Peyer's patch (tissue), 4 donors: ENCODE measurements around the gene PBOV1. TPM values are rescaled to one million over a fixed set of nuclear protein-coding genes. Genes with fewer than 3 reads are reported as not detected.

Source experiments
- DNase-seq, 3 donors: peaks; one replicate each; pipeline ENCODE4 v3.0.0-alpha.2; 2017 to 2019
- H3K27ac ChIP-seq, 4 donors: fragments of 200-600 bp; sonication (generic); one replicate each; pipeline ENCODE4 v1.5.1; 2016 to 2019
- H3K27me3 ChIP-seq, 2 donors: fragments of 200-600 bp; sonication (generic); one replicate each; pipeline ENCODE4 v1.5.1; 2019
- H3K36me3 ChIP-seq, 3 donors: fragments of 200-600 bp; sonication (generic); one replicate each; pipeline ENCODE4 v1.5.1; 2016 to 2019
- H3K4me1 ChIP-seq, 4 donors: fragments of 200-600 bp; sonication (generic); one replicate each; pipeline ENCODE4 v1.5.1; 2016 to 2019
- H3K4me3 ChIP-seq, 4 donors: fragments of 200-600 bp; sonication (generic); 1 replicate in 3 of 4; 2 replicates in 1 of 4; pipeline ENCODE4 v1.5.1; 2016 to 2019; ENCODE audit warnings: mild to moderate bottlenecking in 1 of 4
- H3K9me3 ChIP-seq, 4 donors: fragments of 200-600 bp; sonication (generic); one replicate each; pipeline ENCODE4 v1.5.1; 2016 to 2019; ENCODE audit warnings: mild to moderate bottlenecking in 1 of 4
- POLR2A ChIP-seq, 2 donors: fragments of 450-650 bp; IDR thresholded peaks; one replicate each; pipeline ENCODE4 v1.5.1; 2017; ENCODE audit warnings: antibody characterized with exemption in 2 of 2, mild to moderate bottlenecking in 2 of 2, moderate library complexity in 2 of 2
- total RNA-seq, 4 donors: library from RNA; depleted of rRNA; stranded (reverse); fragments of >200 nt; gene quantifications; one replicate each; pipeline ENCODE4 v1.1.0, GENCODE V29; 2016
- TF ChIP-seq, protein P1 (sequence below), 6 experiments: fragments of 450-650 bp in 4 of 6; fragments of 200-600 bp in 2 of 6; sonication (generic) in 1 of 6; IDR thresholded peaks; one replicate each; pipeline ENCODE4 v1.5.1; 2017 to 2019; ENCODE audit warnings: antibody characterized with exemption in 6 of 6, mild to moderate bottlenecking in 3 of 6, moderate library complexity in 1 of 6

Gene PBOV1
- total RNA-seq, 4 donors from 2014 or later, result not detected

DNA sequence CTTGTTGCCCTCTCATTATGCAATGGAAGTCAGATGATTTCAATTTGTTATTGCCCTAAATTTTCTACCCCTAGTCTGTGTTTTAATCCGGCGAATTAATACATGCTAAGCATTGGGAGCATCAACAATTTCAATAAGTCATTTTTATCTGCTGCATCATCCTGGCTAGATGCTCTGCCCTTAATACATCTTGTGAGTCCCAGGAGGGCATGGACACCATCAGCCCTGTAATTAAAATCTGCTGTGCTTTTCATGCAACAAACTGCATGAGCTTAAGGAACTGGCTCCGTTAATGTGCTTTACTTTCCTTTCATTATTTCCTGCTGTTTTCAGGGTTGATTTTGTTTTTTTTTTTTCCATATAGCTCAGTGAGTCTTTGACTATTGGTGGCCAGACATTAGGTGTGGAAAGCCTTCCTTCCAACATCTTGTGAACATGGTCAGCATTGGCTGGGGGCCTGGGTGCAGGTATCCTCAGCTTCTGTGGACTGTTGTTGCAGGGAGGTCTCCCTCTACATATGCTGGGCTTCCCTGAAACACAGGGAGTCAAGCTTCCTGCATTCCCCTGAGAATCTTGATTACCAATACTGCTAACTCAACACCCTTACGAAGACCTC, 8.5 kb upstream of the PBOV1 start:
- H3K9me3 ChIP-seq, result no peaks in the 10 kb centered on the region
- TF ChIP-seq, protein P1, sequence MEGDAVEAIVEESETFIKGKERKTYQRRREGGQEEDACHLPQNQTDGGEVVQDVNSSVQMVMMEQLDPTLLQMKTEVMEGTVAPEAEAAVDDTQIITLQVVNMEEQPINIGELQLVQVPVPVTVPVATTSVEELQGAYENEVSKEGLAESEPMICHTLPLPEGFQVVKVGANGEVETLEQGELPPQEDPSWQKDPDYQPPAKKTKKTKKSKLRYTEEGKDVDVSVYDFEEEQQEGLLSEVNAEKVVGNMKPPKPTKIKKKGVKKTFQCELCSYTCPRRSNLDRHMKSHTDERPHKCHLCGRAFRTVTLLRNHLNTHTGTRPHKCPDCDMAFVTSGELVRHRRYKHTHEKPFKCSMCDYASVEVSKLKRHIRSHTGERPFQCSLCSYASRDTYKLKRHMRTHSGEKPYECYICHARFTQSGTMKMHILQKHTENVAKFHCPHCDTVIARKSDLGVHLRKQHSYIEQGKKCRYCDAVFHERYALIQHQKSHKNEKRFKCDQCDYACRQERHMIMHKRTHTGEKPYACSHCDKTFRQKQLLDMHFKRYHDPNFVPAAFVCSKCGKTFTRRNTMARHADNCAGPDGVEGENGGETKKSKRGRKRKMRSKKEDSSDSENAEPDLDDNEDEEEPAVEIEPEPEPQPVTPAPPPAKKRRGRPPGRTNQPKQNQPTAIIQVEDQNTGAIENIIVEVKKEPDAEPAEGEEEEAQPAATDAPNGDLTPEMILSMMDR (IDR thresholded peaks at IDR 0.05), result no peak
- DNase-seq, result no peak
- no peaks in the 10 kb centered on the region for H3K27me3 ChIP-seq
- H3K4me1 ChIP-seq, result no peaks in the 10 kb centered on the region
- H3K27ac ChIP-seq, result peak overlapping the region in 2 of 4 donors; percentile 55 to 56
- H3K36me3 ChIP-seq, result no peaks in the 10 kb centered on the region
- peak overlapping the region in 2 of 4 donors; percentile 11 to 19 for H3K4me3 ChIP-seq

GRCh38 chr6:138225953-138226352, 7.7 kb upstream of the PBOV1 start:
- H3K4me3 ChIP-seq, result no peak overlapping the region
- no peaks in the 10 kb centered on the region for H3K4me1 ChIP-seq
- TF ChIP-seq, protein P1 (IDR thresholded peaks at IDR 0.05), result no peak
- TF ChIP-seq POLR2A (IDR thresholded peaks at IDR 0.05), result no peak
- H3K27me3 ChIP-seq, result no peaks in the 10 kb centered on the region
- H3K36me3 ChIP-seq, result no peaks in the 10 kb centered on the region
- no peak overlapping the region for H3K27ac ChIP-seq
- no peak for DNase-seq
- no peaks in the 10 kb centered on the region for H3K9me3 ChIP-seq

GRCh38 chr6:138222901-138223546, 4.7 kb upstream of the PBOV1 start:
- H3K27me3 ChIP-seq, result no peaks in the 10 kb centered on the region
- H3K9me3 ChIP-seq, result no peaks in the 10 kb centered on the region
- H3K4me1 ChIP-seq, result no peaks in the 10 kb centered on the region
- no peak overlapping the region for H3K27ac ChIP-seq
- no peak for TF ChIP-seq POLR2A (IDR thresholded peaks at IDR 0.05)
- TF ChIP-seq, protein P1 (IDR thresholded peaks at IDR 0.05), result no peak
- DNase-seq, result no peak
- no peak overlapping the region for H3K4me3 ChIP-seq
- no peaks in the 10 kb centered on the region for H3K36me3 ChIP-seq

DNA sequence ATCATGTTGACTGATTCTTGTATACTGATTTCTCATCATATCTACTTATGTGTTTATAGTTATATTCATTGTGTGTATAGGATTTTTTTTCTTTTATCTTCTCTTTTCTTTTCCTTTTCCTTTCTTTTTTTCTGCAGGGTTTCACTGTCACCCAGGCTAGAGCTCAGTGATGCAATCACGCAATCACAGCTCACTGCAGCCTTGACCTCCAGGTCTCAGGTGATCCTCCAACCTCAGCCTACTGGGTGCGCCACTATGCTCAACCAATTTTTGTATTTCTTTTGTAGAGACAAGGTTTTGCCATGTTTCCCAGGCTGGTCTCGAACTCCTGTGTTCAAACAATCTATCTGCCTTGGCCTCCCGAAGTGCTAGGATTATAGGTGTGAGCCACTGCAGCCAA, 1.6 kb upstream of the PBOV1 start:
- no peak for TF ChIP-seq POLR2A (IDR thresholded peaks at IDR 0.05)
- TF ChIP-seq, protein P1 (IDR thresholded peaks at IDR 0.05), result no peak
- Histone ChIP-seq H3K27ac (no peak overlapping the region), H3K9me3 (no peaks in the 10 kb centered on the region), H3K4me3 (no peak overlapping the region), H3K36me3 (no peaks in the 10 kb centered on the region), H3K27me3 (no peaks in the 10 kb centered on the region), H3K4me1 (no peaks in the 10 kb centered on the region)
- no peak for DNase-seq

GRCh38 chr6:138219398-138219797, 1.1 kb upstream of the PBOV1 start:
- Histone ChIP-seq H3K4me1 (no peaks in the 10 kb centered on the region), H3K27ac (no peak overlapping the region), H3K4me3 (no peak overlapping the region), H3K27me3 (no peaks in the 10 kb centered on the region), H3K36me3 (no peaks in the 10 kb centered on the region), H3K9me3 (no peaks in the 10 kb centered on the region)
- DNase-seq, result no peak
- no peak for TF ChIP-seq POLR2A (IDR thresholded peaks at IDR 0.05)
- TF ChIP-seq, protein P1 (IDR thresholded peaks at IDR 0.05), result no peak
